ENCODE data around the gene CDC45. TPM values are rescaled to one million over a fixed set of nuclear protein-coding genes. Genes with fewer than 3 reads are reported as not detected.

Gene CDC45
- total and polyA plus RNA-seq, 8 donors, result 0.28 to 1.3 (median 0.63) TPM; not detected in 2

GRCh38 chr22:19446603-19447329, 33.0 kb upstream of the CDC45 start:
- Histone ChIP-seq H3K4me3 (peak overlapping the region; percentile 51 to 96 (median 84)), H3K27me3 (no peaks in the 10 kb centered on the region), H3K9me3 (no peaks in the 10 kb centered on the region), H3K36me3 (peaks cover 0 to 11% (median 5%) of the 10 kb centered on the region in 3 donors), H3K4me1 (peaks cover 8 to 19% (median 17%) of the 10 kb centered on the region in 3 donors), H3K27ac (peak overlapping the region; percentile 93 to 97 (median 94))
- ATAC-seq (peak; percentile 2 to 16 (median 6)), FAIRE-seq (no peak), DNase-seq (no peak)
- no peak for TF ChIP-seq CTCF (IDR thresholded peaks at IDR 0.05)
- intact Hi-C loops (cut with DNase I), result no loop called here
- 17 to 18% methylated on average over 22 of the region's 22 CpGs for WGBS, 2 donors

- intact Hi-C loops (cut with DNase I), result no loop called here
Measured at GRCh38 chr22:19447330-19448075, 32.2 kb upstream of the CDC45 start, which contains the start of gene C22orf39. Gene C22orf39 (minus strand): TSS chr22:19447711. CDS start chr22:19447688, 23 bp downstream.

GRCh38 chr22:19448076-19448607, 31.6 kb upstream of the CDC45 start:
- Histone ChIP-seq H3K4me1 (peaks cover 8 to 19% (median 17%) of the 10 kb centered on the region in 3 donors), H3K27ac (peak overlapping the region; percentile 93 to 97 (median 94)), H3K4me3 (peak overlapping the region; percentile 51 to 96 (median 84)), H3K27me3 (no peaks in the 10 kb centered on the region), H3K36me3 (peaks cover 0 to 15% (median 5%) of the 10 kb centered on the region in 3 donors), H3K9me3 (no peaks in the 10 kb centered on the region)
- intact Hi-C loops (cut with DNase I), result no loop called here
- ATAC-seq (peak; percentile 38 to 57 (median 54)), FAIRE-seq (no peak), DNase-seq (peak in 3 of 6 donors; percentile 28 to 40 (median 30))
- WGBS, 2 donors, result 4% methylated on average over 14 of the region's 14 CpGs
- TF ChIP-seq CTCF (IDR thresholded peaks at IDR 0.05), result no peak

More at GRCh38 chr22:19447330-19448075, 32.2 kb upstream of the CDC45 start, which contains the start of gene C22orf39:
- peaks cover 8 to 19% (median 17%) of the 10 kb centered on the region in 3 donors for H3K4me1 ChIP-seq
- no peak for TF ChIP-seq CTCF (IDR thresholded peaks at IDR 0.05)
- DNase-seq (peak; percentile 92 to 95 (median 93)), ATAC-seq (peak; percentile 92 to 97 (median 94)), FAIRE-seq (no peak)
- H3K4me3 ChIP-seq, result peak within 1 kb of the TSS; percentile 51 to 96 (median 84)
- peak within 1 kb of the TSS; percentile 93 to 97 (median 94) for H3K27ac ChIP-seq
- WGBS, 2 donors, result 0% methylated on average over 62 to 92 of the region's 92 CpGs
- H3K27me3 ChIP-seq, result no peaks in the 10 kb centered on the region
- H3K9me3 ChIP-seq, result no peaks in the 10 kb centered on the region
- peaks cover 0 to 11% (median 5%) of the 10 kb centered on the region in 3 donors for H3K36me3 ChIP-seq

DNA sequence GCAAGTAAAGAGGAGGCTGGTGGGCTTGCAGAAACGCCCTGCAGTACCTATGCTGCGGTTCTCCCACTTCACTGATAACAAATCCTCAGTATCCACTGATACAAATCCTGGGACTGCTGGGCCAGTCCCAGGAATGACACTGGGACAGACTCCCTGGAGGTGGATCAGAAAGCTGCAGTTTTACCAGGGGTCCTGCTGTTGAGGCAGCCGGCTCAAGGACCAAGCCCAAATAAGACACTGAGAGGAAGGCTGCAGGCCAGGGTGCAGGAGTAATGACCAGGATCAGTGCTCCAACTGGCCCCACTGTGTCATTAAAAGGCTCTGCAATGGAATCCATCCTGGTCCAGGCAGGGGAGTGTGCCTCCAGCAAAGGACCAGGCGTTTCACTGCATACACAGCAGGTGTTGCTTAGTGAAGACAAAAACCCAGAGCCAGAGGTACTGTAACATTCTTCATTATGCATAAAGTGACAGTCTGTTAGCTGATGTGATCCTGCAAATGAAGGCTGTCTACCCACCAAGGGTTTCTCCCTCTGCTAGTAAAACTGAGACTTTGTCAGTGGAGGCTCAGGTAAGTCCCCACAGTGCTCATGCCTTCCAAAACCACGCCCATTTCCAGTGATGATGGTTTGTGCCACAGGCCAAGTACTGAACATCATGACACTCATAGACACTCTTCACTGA, 30.8 kb upstream of the CDC45 start:
- H3K36me3 ChIP-seq, result peaks cover 0 to 17% (median 3%) of the 10 kb centered on the region in 3 donors
- intact Hi-C loops (cut with DNase I), result no loop called here
- DNase-seq (no peak), ATAC-seq (no peak), FAIRE-seq (no peak)
- H3K27me3 ChIP-seq, result no peaks in the 10 kb centered on the region
- TF ChIP-seq CTCF (IDR thresholded peaks at IDR 0.05), result no peak
- H3K27ac ChIP-seq, result no peak overlapping the region
- H3K4me3 ChIP-seq, result peak overlapping the region in 2 of 4 donors; percentile 84 to 96
- 54 to 55% methylated on average over 5 of the region's 5 CpGs for WGBS, 2 donors
- H3K9me3 ChIP-seq, result no peaks in the 10 kb centered on the region
- H3K4me1 ChIP-seq, result peaks cover 8 to 19% (median 17%) of the 10 kb centered on the region in 3 donors

Data from pancreas (tissue), 10 donors.